DMS114 treated with DMSO at 0.1 percent for 48 hours (cell line): Measurements from ENCODE around the gene PCGF3.
"Not testable (repeated sequence)": the region's sequence is repeated elsewhere in the genome, so short reads cannot be mapped to it uniquely, and the experiment has no call there.

Experiments used
- DNase-seq: peaks from one replicate; lab custom pipeline; 2025; ENCODE audit not compliant: unreplicated experiment; lab: John Stamatoyannopoulos, UW

Gene PCGF3

GRCh38 chr4:703336-704197, 2.1 kb upstream of the PCGF3 start:
- DNase-seq, result no peak

DNA sequence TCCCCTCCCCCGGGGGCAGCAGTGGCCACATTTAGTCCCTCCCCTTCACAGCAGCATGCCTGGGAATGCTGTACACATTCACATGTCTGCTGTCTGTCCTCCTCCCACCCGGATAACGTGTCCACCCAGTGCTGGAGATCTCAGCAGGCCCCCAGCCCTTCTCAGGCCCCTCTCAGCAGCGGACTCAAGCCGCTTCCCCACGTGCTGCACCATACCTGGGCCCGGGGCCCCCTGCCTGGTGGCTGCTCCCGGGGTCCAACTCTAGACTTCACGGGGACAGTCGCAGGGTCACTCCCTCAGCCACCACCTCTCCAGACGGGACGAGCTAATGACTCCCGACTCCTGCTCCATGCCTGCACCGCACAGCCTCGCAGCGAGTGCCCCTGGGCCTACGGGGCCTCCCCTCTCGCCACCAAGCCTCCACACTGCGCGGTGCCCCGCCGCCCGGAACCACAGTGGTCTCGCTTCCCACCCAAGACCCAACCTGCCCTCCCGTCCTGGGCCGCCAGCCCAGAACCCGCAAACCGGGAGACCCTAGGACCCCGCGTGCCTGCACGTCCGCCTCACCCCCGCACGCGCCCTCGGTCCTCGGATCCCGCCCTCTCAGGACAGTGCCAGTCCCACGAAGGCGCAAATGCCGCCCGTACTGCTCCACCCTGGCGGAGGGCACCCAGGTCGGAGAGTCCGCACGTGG, 1.3 kb upstream of the PCGF3 start:
- DNase-seq, result no peak

DNA sequence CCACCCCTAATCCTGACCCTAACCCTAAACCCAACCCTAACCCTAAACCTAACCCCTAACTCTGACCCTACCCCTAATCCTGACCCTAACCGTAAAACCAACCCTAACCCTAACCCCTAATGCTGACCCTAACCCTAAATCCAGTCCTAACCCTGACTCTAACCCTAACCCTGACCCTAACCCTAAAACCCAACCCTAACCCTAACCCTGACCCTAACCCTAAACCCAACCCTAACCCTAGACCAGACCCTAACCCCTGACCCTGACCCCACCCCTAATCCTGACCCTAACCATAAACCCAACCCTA, 708 bp upstream of the PCGF3 start:
- DNase-seq, result no peak

DNA sequence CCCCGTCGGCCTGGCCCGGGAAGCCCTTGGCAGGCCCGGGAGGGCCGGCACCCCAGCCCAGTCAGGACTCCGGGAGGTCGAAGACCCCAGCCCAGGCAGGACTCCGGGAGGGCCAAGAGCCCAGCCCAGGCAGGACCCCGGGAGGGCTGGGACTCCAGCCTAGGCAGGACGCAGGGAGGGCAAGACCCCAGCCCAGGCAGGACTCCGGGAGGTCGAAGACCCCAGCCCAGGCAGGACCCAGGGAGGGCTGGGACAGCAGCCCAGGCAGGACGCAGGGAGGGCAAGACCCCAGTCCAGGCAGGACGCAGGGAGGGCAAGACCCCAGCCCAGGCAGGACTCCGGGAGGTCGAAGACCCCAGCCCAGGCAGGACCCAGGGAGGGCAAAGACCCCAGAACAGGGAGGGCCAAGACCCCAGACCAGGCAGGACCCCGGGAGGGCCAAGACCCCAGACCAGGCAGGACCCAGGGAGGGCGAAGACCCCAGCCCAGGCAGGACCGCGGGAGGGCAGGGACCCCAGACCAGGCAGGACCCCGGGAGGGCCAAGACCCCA, 526 bp downstream of the PCGF3 start:
- not testable (repeated sequence) for DNase-seq

DNA sequence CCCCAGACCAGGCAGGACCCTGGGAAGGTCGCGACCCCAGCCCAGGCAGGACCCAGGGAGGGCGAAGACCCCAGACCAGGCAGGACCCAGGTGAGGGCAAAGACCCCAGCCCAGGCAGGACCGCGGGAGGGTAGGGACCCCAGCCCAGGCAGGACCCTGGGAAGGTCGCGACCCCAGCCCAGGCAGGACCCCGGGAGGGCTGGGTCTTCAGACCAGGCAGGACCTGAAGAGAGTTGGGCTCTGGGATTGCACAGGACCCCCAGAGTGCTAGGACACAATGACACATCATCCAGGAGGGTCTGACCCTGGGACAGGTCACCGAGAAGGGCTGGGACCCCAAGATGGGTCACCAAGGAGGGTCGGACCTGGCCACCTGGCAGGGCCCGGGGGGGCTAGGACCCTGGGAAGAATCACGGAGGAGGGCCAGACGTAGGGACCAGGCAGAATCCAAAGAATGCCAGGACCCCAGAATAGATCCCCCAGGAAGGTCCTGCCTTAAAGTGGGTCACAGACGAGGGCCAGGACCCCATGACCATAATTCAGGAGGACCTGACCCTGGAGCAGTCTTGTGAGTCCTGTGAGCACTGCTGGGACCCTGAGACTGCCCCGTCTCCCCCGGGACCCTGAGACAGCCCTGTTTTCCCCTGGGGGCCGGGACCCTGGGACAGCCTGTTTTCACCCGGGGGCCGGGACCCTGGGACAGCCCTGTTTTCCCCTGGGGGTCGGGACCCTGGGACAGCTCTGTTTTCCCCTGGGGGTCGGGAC, 1.4 kb downstream of the PCGF3 start:
- no peak for DNase-seq

- DNase-seq, result no peak
These were observed 2.4 kb downstream of the PCGF3 start for GRCh38 chr4:707929-708630.

DNA sequence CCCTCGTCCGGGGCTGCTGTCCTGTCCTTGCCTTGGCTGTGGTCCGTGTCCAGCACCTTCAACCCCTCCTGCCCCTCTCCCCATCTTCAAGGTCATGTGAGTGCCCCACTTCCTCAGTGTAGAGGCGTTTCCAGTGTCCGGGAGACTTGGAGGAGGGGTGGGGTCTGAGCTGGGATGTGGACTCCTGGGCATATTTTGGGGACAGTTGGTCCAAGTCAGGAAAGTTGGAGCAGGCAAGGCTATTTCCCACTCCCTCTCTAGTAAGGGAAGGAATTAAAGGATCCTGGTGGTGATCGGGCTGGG, 3.0 kb downstream of the PCGF3 start:
- DNase-seq, result no peak

DNA sequence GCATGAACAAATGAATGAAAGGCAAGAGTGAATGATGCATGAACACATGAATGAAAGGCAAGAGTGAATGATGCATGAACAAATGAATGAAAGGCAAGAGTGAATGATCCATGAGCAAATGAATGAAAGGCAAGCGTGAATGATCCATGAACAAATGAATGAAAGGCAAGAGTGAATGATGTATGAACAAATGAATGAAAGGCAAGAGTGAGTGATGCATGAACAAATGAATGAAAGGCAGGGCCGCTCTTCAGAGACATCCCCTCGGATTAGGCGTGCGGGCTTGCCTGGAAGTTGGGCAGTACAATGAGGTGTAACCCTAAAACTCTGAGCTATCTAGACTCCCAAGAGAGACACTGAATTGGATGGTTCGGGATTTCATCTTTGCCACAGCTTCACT, 3.7 kb downstream of the PCGF3 start:
- DNase-seq, result no peak

DNA sequence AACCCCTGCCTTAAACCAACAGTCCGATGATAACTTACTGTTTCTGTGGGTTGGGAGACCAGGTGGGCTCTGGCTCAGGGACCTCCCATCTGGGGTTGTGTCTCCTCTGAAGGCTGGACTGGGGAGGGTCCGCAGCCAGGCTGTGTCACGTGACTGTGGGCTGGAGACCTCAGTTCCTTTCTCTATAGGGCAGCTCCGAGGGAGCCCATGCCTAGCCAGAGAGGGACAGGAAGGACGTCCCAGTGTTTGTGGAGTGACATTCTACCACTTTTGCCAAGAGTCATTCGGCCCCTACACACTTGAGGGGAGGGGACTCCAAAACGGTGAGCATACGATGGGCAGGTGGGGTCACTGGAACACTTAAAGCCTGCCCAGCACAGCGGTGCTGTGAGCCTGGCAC, 4.5 kb downstream of the PCGF3 start:
- no peak for DNase-seq

DNA sequence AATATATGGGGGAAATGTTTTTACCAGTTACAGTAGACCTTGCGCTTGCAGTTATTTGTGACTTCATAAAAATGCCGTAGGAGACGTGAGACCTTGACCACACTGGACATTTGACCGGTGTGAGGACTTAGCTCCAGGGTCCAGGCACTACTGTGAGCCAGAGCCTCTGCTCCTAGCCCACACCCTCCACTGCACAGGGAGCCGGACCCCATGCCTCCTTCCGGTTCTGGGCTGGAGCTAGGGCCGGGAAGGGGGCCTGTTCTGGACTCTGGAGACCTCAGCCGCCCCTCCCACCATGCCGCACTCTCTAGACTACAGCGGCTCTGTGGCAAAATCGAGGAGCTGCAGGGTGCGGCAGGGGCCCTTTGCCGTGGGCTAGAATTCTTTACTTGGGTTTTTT, 5.3 kb downstream of the PCGF3 start:
- DNase-seq, result no peak

GRCh38 chr4:712093-712492, 6.5 kb downstream of the PCGF3 start:
- DNase-seq, result no peak

GRCh38 chr4:712916-713632, 7.4 kb downstream of the PCGF3 start:
- DNase-seq, result no peak

DNA sequence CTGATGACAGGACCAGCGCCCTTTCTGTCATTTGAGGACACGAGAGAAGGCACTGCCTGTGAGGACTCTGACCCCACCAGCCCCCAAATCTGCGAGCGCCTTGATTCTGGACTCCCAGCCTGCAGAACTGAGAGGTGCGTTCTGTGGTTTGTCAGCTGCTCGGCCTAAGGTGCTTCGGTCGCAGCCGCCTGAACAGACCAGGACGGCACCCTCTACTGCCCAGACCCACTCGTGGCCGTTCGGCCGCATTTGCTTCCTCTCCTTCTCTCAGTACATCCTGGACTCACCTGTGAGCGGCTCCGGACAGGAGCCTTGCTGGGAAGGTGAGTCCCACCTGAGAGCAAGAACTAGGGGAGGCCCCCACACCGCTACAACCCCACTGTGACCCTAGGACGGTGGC, 8.5 kb downstream of the PCGF3 start:
- DNase-seq, result no peak

- no peak for DNase-seq
These were observed 12.1 kb downstream of the PCGF3 start for GRCh38 chr4:717601-718320.

GRCh38 chr4:718460-718859, 12.8 kb downstream of the PCGF3 start:
- DNase-seq, result no peak

DNA sequence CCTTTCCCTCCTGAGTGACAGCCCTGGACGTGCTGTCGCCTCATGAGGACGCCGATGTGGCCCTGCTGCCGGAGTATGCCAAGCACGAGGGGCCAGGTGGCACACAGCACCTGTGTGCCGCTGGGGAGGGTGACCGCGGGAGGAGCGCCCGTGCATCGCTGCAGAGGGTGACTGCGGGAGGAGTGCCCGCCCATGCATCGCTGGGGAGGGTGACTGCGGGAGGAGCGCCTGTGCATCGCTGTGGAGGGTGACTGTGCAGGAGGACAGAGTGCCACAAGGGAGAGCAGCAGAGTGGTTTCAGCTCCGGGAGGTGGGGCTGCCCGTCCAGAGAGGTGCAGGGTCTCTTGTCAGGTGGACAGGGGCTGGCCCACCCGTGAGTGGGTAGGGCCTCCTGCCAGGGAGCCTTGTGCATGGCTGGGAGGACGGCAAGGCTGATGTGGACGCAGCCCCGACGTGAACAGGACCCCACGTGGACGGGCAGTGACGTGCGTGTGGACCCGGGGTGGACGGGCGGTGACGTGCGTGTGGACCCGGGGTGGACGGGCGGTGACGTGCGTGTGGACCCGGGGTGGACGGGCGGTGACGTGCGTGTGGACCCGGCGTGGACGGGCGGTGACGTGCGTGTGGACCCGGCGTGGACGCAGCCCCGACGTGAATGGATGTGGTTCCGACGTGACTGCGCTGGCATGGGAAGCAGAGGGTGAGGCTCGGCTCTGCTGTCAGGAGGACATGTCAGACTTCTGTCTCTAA, 14.7 kb downstream of the PCGF3 start:
- no peak for DNase-seq

DNA sequence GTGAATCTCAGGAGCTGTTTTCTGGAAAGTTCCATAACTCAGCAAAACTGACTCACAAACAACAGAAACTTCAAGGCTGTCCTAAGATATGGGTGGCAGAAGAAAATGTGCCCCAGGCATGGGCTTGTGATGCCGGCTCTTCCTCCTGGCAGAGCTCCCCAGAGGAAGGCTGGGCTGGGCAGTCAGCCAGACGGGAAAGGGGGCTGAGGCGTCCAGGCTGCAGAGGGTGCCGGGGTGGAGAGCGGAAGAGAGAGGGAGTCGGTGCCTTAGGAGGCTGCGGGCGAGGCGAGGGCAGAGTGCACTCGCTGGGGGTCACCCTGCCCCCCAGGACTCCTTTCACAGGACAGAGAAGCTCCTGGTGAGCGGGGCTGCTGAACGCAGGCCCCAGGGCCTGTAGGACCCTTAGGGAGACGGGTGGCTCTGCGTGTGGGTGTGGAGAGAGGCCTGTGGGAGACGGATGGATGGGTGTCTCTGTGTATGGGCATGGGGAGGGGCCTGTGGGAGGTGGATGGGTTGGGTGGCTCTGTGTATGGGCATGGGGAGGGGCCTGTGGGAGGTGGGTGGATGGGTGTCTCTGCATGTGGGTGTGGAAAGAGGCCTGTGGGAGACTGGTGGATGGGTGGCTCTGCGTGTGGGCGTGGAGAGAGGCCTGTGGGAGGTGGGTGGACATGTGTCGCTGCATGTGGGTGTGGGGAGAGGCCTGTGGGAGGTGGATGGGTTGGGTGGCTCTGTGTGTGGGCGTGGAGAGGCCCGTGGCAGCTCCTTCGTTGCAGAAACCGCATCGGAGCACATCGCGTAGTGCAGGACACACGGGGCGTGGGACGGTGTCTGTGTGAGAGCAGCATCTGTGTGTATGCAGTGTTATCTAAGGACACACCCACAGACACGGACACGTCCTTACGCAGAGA, 15.9 kb downstream of the PCGF3 start:
- no peak for DNase-seq

- DNase-seq, result no peak
These were observed 16.6 kb downstream of the PCGF3 start for GRCh38 chr4:722169-722725.
